HL-60 (cell line): ENCODE measurements around the gene GMNN.

ENCODE experiments used
- GABPA ChIP-seq: IDR thresholded peaks from 2 replicates; pipeline ENCODE4 v1.6.1; 2012; ENCODE audit warnings: low read depth
- POLR2AphosphoS5 ChIP-seq: IDR thresholded peaks from 2 replicates; pipeline ENCODE4 v1.6.1; 2012; ENCODE audit warnings: low read depth
- TF ChIP-seq, protein P1 (sequence below): IDR thresholded peaks from 2 replicates; pipeline ENCODE4 v1.6.1; 2012; ENCODE audit warnings: low read depth; ENCODE audit not compliant: insufficient replicate concordance
- TF ChIP-seq, protein P2 (sequence below): IDR thresholded peaks from one replicate; pipeline ENCODE4 v1.5.1; 2011; ENCODE audit warnings: low read length, control low read depth, inconsistent platforms; ENCODE audit not compliant: insufficient read depth

DNA sequence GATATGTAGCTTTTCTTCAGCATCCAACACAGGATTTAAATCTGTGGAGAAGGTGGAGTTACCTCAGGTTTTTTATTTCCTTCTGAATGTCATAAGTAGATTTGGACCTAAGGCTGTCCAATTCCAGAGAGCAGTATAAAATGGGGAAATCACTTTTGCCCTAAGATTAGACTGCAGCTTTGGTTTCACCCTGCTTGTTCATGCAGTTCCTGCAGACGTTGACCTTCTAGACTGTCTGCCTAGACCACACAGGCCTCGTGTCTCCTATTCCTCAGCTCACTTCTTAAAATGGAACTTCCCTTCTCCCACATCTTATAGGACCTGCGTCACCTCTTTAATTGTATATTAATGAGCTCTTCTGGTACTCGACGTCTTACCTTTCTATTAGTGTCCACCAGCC is 29.8 kb upstream of the GMNN start:
- TF ChIP-seq GABPA: no peak
- TF ChIP-seq, protein P1, sequence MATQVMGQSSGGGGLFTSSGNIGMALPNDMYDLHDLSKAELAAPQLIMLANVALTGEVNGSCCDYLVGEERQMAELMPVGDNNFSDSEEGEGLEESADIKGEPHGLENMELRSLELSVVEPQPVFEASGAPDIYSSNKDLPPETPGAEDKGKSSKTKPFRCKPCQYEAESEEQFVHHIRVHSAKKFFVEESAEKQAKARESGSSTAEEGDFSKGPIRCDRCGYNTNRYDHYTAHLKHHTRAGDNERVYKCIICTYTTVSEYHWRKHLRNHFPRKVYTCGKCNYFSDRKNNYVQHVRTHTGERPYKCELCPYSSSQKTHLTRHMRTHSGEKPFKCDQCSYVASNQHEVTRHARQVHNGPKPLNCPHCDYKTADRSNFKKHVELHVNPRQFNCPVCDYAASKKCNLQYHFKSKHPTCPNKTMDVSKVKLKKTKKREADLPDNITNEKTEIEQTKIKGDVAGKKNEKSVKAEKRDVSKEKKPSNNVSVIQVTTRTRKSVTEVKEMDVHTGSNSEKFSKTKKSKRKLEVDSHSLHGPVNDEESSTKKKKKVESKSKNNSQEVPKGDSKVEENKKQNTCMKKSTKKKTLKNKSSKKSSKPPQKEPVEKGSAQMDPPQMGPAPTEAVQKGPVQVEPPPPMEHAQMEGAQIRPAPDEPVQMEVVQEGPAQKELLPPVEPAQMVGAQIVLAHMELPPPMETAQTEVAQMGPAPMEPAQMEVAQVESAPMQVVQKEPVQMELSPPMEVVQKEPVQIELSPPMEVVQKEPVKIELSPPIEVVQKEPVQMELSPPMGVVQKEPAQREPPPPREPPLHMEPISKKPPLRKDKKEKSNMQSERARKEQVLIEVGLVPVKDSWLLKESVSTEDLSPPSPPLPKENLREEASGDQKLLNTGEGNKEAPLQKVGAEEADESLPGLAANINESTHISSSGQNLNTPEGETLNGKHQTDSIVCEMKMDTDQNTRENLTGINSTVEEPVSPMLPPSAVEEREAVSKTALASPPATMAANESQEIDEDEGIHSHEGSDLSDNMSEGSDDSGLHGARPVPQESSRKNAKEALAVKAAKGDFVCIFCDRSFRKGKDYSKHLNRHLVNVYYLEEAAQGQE: no peak
- TF ChIP-seq, protein P2, sequence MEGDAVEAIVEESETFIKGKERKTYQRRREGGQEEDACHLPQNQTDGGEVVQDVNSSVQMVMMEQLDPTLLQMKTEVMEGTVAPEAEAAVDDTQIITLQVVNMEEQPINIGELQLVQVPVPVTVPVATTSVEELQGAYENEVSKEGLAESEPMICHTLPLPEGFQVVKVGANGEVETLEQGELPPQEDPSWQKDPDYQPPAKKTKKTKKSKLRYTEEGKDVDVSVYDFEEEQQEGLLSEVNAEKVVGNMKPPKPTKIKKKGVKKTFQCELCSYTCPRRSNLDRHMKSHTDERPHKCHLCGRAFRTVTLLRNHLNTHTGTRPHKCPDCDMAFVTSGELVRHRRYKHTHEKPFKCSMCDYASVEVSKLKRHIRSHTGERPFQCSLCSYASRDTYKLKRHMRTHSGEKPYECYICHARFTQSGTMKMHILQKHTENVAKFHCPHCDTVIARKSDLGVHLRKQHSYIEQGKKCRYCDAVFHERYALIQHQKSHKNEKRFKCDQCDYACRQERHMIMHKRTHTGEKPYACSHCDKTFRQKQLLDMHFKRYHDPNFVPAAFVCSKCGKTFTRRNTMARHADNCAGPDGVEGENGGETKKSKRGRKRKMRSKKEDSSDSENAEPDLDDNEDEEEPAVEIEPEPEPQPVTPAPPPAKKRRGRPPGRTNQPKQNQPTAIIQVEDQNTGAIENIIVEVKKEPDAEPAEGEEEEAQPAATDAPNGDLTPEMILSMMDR: no peak
- TF ChIP-seq POLR2AphosphoS5: no peak
